HG03342 (cell line): ENCODE data around the gene FOXN4.

Experiments
- ATAC-seq: cut with Tn5 transposase; IDR thresholded peaks from one replicate; pipeline ENCODE4 v1.9.1; 2021; ENCODE audit warnings: mild to moderate bottlenecking, moderate library complexity; ENCODE audit not compliant: unreplicated experiment

FOXN4 gene

GRCh38 chr12:109307051-109307450, 2.0 kb downstream of the FOXN4 start:
- ATAC-seq: no peak

GRCh38 chr12:109305547-109305946, 3.5 kb downstream of the FOXN4 start:
- no peak for ATAC-seq

- ATAC-seq: no peak
Observed at GRCh38 chr12:109304485-109304884, 4.6 kb downstream of the FOXN4 start.

GRCh38 chr12:109302770-109303169, 6.3 kb downstream of the FOXN4 start:
- no peak for ATAC-seq

GRCh38 chr12:109302358-109302757, 6.7 kb downstream of the FOXN4 start:
- no peak for ATAC-seq

- no peak for ATAC-seq
Observed at GRCh38 chr12:109301643-109302168, 7.4 kb downstream of the FOXN4 start.

GRCh38 chr12:109299849-109300248, 9.2 kb downstream of the FOXN4 start:
- ATAC-seq: no peak

DNA sequence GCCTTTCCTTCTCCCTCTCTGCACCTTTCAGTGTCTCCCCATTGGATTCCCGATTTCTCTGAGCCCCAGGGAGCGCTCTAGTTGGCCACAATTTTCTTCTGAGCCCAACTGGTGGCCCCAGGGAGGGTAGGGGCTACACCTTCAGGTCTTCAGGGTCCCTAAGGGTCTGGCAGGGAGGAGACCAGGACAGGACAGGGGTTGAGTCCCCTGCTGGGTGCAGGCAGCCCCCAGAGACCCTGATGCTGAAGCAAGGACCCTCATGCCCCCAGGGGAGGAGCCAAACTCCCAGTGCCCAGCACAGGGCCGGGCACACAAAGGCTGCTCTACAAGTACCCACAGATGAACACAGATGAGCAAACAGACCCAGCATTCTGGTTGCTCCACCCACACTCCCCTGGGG, 12.7 kb downstream of the FOXN4 start:
- no peak for ATAC-seq

GRCh38 chr12:109295764-109296425, 13.2 kb downstream of the FOXN4 start:
- no peak for ATAC-seq

DNA sequence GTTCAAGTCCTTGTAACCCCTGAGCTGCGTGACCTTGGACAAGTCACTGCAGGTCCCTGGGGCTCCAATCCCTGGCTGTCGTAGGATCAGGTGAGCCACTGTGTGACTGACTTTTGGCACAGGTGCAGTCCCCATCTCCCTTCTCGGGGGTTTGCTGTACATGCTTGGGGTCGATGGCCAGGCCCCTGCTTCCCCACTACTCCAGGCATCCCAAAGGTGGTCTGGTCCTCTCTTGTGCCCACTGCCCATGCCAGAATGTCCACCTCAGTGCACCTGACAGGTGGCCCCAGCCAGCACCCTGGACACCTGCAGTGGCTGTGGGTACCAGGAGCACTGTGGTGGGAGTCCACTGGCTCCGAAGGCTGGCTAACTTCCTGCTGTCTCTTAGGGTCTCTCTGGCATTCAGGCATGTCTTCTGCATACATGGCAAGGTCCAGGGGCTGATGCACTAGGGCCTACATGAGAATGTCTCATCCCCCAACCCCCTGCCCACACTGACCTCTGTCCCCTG, 14.7 kb downstream of the FOXN4 start:
- no peak for ATAC-seq

- no peak for ATAC-seq
Observed at GRCh38 chr12:109293106-109293505, 16.0 kb downstream of the FOXN4 start.

GRCh38 chr12:109292342-109292711, 16.8 kb downstream of the FOXN4 start:
- no peak for ATAC-seq

GRCh38 chr12:109291521-109292341, 17.4 kb downstream of the FOXN4 start:
- ATAC-seq: no peak

DNA sequence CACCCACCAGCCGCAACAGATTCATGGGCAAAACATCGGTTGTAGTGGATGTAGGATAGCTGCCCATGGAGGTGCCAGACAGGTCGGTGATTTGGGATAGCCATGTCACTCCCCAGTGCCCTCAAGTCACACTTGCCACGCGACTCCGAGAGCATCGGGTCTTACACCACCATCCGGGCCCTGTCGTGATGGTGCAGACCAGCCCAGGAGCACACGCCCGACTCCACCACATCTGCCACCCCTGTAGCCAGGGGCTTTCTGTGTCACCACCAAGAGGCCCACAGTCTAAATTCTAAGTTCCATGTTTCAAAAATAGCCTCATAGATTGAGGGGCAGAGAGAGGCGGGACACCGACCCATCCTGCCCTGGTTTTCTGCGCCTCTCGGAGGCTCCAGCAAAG, 18.0 kb downstream of the FOXN4 start:
- ATAC-seq: no peak

GRCh38 chr12:109290061-109290460, 19.0 kb downstream of the FOXN4 start:
- no peak for ATAC-seq

DNA sequence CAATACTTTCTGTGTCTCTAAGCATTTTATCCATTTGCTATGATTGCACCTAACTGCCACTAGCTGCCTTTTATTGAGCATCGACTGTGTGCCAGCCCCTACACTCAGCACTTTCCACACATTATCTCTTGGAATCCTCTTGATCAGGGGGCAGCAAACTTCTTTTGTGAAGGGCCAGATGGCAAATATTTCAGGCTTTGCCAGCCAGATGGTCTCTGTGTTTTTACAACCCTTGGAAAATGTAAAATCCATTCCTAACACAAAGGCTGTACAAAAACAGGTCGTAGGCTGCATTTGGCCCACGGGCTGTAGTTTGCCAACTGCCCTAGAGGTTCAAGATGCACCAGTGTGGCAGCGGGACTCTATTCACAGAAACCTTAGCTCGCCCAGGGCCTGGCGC, 19.5 kb downstream of the FOXN4 start:
- no peak for ATAC-seq

GRCh38 chr12:109289004-109289403, 20.1 kb downstream of the FOXN4 start:
- ATAC-seq: no peak

- no peak for ATAC-seq
Observed at GRCh38 chr12:109288571-109288970, 20.5 kb downstream of the FOXN4 start.

DNA sequence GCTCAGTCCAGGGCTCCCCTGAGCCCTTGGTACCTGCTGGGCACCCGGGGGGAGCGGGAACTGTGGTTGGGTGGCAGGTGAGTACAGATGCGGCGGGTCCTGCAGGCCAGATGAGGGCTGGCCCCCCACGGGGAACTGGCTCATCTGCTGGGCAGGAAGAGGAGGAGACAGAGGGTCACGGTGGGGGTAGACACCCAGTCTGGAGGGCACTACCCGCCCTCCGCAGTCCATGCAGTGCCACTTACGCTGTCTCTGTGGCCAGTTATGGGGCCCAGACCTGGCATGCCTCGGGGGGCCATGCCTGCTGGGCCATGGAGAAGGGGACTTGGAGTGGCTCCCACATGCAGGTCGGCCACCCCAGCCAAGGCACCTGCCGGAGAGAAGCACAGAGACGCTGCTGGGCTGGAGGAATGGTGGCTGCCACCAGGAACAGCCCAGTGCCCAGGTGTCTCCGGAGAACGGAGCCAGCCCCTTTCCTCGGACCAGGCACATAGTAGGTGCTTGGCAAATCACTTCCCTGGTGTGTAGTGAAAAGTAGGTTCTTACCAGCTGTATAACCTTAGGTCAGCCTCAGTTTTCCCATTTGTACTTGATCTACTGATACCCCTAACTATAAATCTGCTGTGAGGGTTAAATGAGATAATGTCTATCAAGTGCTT, 21.1 kb downstream of the FOXN4 start:
- no peak for ATAC-seq

DNA sequence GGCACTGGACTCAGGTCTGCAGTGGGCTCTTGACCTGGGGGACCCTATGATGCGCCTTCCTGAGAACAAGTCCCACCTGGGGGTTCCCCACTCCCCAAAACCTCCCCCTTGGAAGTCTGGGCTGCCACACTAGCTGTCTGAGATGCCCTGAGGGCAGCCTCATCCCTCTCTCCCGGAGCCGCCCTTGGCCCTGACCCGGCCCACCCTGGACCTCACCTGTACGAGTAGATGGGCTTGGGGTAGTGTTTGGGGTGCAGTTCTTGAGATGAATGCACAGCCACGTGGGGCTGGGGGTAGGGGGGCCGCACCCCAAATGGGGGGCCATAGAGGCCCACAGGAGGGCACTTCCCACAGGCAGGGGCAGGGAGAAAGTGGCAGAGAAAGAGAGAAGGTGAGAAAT, 21.9 kb downstream of the FOXN4 start:
- ATAC-seq: no peak

DNA sequence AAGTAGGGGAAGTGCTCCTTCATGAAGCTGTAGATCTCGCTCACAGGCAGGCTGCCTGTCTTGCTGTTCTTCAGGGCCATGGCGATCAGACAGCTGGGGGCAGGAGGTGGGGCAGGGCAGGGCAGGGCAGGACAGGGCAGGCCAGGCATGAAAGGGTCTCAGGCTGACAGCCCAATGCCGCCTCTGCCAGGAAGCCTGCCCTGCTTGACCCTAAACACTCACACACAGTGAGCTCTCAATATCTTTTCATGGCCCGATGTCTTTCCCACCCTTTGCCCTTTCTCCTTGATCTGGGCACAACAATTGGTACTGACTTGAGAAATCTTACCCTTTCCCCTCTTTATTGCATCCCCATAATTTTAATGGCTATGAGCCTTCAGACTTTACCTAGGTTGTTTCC, 22.4 kb downstream of the FOXN4 start:
- ATAC-seq: no peak

- no peak for ATAC-seq
Observed at GRCh38 chr12:109286252-109286651, 22.8 kb downstream of the FOXN4 start.
